ENCODE results near the gene PCSK5.

GRCh38 chr9:75926385-75926784 is 35.9 kb downstream of the PCSK5 start:
- TF ChIP-seq CTCF (IDR thresholded peaks at IDR 0.05; ENCODE audit: low read depth, low read length, missing input control) (no peak), FOXA1 (IDR thresholded peaks at IDR 0.05) (no peak), RXRA (IDR thresholded peaks at IDR 0.05) (no peak), JUND (IDR thresholded peaks at IDR 0.05) (no peak), TAF1 (conservative IDR thresholded peaks at IDR 0.05) (no peak), GABPA (IDR thresholded peaks at IDR 0.05 in 1 of 2, conservative IDR thresholded peaks at IDR 0.05 in 1 of 2) (no peak), EGR1 (IDR thresholded peaks at IDR 0.05; ENCODE audit: low read depth in 2 of 2) (no peak), REST (IDR thresholded peaks at IDR 0.05) (no peak), MAX (IDR thresholded peaks at IDR 0.05) (no peak), YY1 (IDR thresholded peaks at IDR 0.05) (no peak), SP1 (IDR thresholded peaks at IDR 0.05) (no peak)
